GM18858 (cell line): ENCODE data around the gene TIGD3.

Experiments
- ATAC-seq: cut with Tn5 transposase; IDR thresholded peaks from one replicate; pipeline ENCODE4 v1.9.1; 2021; ENCODE audit not compliant: unreplicated experiment

The TIGD3 gene

DNA sequence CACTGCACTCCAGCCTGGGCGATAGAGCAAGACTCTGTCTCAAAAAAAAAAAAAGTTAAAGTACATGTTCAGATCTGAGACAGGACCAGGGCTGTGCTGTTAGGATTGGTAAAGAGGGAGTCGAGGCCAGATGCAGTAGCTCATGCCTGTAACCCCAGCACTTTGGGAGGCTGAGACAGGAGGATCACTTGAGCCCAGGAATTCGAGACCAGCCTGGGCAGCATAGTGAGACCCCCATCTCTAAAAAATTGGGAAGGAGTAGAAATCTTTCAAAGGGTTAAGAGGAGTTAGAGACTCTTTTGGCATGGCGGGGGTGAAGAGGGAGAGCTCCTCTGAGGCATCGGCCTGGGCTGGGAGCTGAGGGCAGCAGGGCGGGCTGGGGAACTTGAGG lies 16.1 kb downstream of the TIGD3 start:
- ATAC-seq: no peak

GRCh38 chr11:65373839-65374580 lies 19.5 kb downstream of the TIGD3 start:
- ATAC-seq: no peak

GRCh38 chr11:65375012-65375411 lies 20.5 kb downstream of the TIGD3 start:
- no peak for ATAC-seq

DNA sequence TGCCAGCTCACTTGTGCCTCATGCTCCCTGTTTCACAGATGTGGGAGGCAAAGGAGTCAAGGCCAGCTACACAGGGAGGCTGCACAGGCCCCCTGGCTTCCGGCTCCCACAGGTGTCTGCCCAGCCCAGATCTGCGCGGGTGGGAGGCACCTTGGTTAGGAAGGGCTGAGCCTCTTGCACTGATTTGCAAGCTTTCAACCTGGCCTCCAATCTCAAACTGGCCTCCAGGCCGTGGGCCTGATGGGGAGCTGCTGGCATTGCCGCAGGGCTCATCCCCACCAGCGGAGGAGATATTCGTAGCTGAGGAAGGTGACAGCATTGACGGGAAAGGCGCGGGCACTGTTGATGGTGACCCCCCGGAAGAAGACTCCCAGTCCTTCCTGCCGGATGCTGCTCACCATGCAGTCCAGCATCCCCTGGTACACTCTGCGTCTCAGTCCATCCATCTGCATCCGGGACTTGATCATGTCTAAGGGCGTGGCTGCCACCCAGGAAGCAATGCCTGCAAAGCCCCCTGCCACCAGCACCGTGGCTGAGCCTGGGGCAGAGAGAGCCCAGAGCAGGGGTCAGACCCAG lies 21.7 kb downstream of the TIGD3 start:
- ATAC-seq: no peak

DNA sequence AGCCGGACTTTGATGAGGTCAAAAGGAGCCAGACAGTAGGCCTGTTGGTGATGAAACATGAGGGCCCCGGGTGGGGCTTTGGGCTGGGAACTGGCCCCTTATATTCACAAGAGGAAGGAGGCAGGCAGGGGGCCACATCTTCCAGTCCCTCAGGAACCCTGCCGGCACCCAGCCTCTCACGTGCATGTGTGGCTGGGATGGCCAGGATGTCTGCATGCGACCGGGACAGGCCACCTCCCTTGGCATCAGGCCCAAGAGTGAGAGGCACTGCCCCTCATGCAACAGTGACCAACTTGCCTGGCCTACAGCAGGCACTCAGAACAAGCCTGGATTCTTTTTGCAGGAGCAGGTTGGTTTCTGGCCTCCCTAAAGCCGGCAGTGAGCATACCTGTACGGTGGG lies 22.5 kb downstream of the TIGD3 start:
- no peak for ATAC-seq

DNA sequence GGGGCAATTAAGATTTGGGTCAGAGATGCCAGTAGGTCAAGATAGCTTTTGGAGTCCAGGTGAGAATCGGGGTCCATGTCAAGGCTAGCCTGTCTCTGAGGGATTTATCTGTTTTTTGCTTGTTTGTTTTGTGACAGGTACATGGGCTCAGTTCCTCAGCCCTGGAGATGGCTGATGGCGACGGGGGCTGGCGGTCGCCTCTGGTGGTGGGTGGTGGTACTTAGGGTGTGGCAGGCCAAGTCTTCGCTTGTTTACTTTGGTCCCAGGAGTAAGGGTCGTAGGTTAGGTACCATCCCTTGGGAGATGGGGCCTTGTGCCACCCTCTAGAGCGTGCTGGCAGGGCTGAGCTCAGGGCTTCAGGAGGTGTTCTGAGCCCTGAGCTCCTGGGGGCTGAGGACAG lies 23.2 kb downstream of the TIGD3 start:
- no peak for ATAC-seq

DNA sequence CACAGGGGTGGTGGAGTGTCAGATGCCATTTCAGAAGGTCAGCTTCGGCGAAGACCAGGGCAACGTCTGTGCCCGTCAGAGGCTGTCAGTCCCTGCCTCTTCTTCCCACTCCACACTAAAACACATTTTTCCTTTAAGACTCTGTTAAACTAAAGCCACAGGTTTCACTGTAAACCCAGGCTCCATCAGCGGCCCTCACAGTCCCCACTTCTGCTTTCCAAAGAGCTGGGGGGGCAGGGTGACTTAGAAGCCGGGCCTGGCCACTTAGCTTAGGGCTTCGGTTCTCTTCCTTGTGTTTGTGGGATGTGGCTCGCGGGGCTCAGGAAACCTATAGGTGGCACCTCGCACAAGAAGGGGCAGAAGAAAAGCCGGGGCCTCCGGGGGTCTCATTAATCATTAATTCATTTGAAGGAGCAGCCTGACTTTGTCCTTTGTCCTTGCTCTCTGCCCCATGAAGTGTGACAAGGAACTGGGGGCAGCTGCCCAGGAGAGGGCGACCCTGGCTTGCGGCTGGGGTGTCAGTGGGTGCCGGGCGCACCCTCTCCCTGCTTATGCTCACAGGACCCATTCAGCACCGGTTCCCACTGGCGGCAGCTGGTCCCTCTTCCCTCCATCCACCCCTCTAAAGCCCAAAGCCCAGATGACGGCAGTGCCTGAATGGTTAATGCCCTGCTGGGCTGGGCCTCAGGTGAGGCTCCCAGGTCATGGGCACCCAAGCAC lies 23.8 kb downstream of the TIGD3 start:
- no peak for ATAC-seq

GRCh38 chr11:65378928-65379638 lies 24.5 kb downstream of the TIGD3 start:
- ATAC-seq: no peak

DNA sequence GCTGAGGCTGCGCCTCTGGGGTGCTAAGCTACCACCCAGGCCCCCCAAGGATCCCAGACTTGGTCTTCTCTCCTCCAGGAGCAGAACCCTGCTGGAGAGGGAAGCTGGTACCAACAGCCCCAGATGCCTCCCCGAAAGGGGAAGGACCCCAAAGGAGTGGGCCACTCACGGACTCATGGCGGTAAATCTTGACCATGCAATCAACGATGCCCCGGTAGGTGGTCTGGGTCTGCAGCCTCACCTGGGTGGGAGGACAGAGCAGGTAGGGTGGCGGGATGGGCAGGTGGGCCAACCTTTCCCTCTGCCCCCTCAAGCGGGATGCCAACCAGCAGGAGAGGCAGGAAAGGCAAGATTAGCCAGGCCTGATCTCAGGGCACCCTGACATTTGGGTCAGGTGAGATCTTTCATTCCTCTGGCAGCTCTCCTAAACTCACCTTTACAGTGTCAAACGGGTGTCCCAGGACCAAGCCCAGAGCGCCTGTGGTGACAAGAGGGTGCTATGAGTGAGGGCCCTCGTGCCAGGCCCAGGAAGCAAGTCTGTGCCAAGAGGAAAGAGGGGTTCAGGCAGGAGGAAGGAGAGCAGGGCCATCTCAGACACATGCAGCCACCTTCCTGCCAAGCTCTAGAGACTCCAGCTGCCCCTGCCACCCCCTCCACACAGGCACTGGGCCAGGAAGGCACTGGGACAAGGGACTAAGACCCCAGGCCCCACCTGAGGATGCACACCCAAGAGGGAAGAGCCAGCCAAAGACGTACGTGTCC lies 25.3 kb downstream of the TIGD3 start:
- ATAC-seq: no peak

- no peak for ATAC-seq
These were observed 26.0 kb downstream of the TIGD3 start for GRCh38 chr11:65380460-65381119.

- no peak for ATAC-seq
These were observed 27.1 kb downstream of the TIGD3 start for GRCh38 chr11:65381716-65382032.

DNA sequence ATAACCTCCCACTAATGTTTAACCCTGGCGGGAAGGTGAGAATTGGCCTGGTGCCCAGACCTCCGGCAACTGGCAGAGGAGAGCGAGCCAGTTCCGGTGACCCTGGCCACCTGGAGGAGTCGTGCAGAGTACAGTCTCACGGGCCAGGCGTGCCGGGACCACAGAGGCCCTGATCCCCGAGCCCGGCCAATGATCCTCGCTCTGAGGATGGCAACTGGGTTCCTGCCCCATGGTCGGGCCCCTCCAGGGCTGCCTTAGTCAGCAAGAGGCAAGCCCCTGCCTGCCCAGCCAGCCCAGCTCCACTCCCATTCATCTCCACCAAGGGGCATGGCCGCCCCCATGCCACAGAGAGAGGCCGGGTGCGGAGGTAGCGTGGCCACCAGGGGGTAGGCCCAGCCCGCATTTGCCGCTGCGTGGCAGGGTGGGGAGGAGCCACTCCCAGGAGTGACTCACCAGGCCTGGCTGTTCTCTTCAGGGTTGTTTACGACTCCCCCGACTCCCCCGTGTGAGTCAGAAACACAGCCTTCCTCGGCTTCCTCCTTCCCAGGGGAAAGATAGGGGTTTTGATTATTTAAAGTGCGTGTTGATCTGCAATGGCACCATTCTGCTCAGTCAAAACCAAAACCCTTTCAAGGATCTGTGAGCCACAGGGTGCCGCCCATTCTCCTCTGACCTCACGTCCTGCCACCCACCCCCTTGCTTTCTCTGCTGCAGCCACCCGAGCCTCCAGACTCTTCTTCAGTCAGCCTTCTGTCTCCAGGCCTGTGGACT lies 27.7 kb downstream of the TIGD3 start, which contains the start of gene SLC25A45:
SLC25A45 (minus strand) TSS at position 614 of the 771 bp plus-strand sequence. CDS start 695 bp downstream, outside the sequence.
- peak; percentile 44 for ATAC-seq

DNA sequence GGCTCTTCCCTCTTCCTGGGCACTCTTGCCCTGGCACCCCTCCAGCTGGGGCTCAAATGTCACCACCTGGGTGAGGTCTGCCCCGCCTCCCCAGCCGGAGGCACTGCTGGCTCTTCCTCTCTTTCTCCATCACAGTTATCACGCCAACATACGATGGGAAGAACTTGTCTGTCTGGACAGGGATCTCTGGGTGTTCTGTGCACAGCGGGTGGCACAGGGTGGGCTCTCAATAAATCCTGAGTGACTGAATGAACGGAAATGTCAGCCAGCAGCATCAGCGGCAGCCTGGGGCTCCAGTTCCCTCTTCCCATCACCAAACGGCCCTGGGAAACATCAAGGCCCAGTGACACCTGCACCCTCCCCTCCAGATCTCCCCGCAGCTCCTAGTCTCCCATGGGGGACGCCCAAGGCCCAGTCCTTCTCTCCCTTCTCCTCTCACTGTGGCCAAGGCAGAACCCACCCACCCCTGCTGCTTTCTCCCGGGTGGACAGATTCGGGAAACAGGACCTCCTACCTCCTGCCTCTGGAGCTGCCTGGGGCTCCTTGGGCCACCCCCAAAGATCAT lies 28.3 kb downstream of the TIGD3 start:
- ATAC-seq: no peak

DNA sequence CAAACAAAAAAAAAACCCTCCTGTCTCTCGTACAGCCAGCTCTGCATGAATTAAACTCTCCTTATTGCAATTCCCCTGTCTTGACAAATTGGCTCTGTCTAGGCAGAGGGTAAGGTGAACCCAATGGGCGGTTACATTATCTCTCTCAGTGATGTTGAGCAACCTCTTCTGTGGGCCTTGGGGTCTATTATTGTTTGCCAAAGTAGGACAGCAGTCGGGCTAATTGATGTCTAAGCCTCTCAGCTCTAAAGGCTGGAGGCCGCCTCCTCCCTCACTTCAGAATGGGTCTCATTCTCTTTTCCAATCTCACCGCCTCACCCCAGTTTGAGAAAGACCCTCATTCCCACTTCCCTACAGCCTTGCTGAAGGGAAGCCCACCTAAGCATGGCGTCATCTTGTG lies 29.2 kb downstream of the TIGD3 start:
- ATAC-seq: no peak

DNA sequence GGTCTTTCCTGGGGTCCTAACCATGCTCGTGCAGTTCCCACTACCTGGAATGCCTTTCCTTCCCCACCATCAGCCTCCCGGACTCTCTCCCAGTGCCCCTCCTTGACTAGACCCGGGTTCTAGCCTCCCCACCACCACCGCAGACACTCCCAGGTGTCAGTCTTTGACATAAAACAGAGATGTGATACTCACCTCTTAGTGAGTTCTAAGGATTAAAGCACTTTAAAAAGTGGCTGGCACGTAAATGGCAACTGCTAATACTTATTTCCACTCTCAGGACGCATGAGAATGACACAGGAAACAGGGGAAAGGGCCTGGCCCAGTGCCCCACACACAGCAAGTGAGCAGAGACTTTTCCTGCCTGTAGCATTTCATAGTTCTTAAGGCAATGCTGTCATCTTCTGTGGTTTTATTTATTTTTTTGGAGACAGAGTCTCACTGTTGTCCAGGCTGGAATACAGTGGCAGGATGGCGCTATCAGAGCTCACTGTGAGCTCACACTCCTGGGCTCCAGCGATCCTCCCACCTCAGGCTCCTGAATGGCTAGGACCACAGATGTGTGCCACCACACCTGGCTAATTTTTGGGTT lies 29.8 kb downstream of the TIGD3 start:
- ATAC-seq: no peak

DNA sequence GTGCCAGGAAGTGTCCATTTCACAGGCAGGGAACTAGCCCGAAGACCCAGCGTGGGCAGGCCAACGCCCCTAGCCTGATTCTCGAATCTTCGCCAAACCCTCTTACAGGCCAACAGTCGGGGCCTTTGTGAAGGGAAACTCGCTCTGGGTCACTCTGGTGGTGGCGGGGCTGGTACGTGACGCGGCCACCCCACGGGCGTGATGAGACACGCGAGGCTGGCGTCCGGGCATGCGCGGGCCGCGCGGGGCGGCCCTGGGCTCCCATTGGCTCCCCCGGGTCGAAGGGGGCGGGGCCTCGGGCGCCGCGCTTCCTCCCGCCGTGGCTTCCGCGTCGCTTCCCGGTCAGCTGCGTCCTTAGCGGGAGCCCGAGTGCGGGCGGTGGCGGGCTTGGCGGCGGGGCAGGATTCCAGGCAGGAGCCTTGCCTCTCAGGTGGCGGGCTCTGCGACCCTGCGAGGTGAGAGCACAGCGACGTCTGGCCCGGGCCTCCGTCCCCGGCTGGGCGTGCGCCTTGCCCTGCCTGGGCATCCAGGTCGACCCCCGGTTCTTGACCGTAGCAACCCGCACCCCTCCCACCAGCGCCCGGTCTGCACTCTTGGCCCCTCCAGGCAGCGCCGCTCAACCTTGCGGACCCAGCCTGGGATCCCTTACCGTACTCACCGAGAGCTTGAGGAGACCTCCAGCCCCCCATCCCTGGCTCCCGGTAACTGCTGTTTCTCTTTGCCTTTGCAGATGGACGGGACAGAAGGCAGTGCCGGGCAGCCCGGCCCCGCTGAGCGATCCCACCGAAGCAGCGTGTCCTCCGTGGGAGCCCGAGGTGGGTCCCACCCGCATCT lies 32.0 kb downstream of the TIGD3 start, which contains the start of gene FRMD8:
FRMD8 (plus strand) TSS at position 331 of the 834 bp plus-strand sequence; CDS start at position 731, 400 bp downstream.
- ATAC-seq: no peak

DNA sequence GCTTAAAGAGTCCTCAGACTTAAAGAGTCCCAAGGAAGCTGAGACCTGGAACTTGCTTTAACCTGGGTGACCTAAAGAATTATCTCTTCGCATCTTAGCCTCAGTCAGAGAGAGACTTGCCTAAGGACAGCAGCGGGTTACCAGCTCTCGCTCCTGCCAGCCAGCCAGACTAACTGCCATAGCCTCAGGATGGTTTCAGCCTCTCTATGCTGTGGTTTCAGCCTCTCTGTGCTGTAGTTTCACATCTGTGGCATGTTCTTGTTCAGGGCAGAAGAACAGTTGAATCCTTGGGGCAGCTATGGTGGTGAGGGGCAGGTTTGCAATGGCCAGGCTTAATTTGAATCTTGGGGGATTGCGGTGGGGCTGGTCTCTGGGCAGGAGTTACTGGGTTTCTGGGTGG lies 34.2 kb downstream of the TIGD3 start:
- no peak for ATAC-seq
